DMS79 (cell line): ENCODE results near the gene NEK6.

Experiments used
- DNase-seq: peaks from one replicate; lab custom pipeline; 2025; lab: John Stamatoyannopoulos, UW

The NEK6 gene

GRCh38 chr9:124376329-124376728, 118.6 kb downstream of the NEK6 start:
- DNase-seq = no peak

DNA sequence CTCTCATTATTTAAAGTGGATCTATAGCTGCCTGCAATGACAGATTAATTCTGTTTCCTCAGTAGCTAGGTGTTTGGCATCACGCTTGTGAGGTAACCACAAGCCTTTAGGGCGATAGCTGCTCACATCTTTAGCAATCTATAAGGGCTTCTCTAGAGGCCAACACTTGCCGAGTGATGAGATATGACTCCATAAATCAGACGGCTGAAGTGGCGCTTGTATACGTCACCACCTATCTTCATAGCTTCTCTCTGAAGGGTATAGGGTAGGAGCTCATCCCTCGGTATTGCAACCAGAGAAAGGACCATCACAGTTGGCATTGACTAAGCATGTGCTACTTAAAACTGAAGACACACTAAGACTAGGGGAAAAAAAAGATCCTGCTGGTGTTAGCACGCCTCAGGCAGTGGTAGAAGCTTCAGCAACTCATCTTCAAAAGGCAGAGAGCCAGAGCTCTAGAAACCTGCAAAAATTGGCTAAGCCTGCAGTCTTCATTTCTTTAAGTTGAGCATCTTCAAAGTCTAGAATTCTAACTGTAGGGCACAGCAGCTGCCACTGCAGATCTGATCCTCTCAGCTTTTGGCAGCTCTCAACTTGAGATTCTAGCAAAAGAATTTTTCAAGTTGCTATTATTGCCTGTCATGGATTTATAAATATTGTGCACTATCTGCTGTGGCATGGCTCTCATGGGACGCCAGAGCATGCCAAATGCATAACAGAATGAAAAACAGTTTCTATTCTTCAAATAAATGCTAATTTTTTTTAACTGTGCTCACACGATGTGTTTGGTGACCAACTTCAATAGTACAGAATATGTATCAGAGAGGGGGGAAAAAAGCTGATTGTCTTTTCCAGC, 120.0 kb downstream of the NEK6 start:
- no peak for DNase-seq

DNA sequence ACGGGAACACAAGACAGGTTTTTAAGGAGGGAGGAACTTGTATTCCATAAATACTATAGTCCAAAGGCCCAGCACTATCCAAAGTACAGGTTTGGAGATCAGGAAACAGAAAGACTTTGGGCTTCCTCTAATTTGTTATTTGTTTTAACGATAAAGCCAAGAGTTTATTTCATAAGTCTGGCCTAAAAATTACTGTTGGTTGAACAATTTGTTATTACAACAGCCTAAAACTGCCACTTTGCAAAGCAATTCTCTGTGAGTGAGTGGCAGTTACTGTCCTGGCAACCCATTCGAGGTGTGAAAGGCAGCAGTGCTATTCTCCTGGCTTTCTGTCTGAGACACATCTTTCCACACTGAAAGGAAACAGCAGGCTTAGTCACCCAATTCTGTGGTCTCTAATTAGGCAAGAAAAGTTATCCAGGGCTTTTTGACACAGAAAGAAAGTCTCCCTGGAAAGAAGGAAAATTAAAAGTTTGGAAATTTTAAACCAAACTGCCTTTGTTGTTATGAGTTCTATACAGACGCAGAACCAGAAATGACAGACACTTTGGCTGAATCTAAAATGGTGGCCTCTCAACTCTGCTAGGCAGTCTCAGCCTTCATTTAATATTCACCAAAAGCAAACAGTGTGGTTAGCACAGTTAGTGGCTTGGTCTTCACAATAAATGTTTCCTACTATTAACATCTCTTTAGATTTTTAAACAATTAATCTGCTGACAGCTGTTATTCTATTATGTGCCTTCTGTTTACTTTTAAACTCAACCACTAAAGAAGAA, 123.6 kb downstream of the NEK6 start:
- no peak for DNase-seq

- DNase-seq = no peak
These were observed 126.5 kb downstream of the NEK6 start for GRCh38 chr9:124384210-124384609.

DNA sequence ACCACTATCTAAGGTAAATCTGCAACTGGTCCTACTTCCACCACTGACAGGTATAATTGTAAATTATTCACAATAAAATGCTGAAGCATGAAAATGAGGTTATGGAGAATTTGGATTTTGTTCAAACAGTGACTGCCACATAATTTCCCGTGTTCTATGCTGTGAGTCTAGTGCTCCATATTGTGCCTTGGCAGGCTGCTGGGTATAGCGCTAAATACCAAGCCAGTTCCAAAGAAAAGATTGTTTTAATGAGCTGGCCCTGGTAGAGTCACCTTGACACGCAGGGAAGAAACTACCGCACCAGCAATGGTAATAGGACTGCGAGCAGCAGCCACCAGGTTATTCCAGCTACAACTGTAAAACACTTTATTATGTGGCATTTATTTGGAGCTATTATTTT, 127.1 kb downstream of the NEK6 start:
- DNase-seq = no peak

DNA sequence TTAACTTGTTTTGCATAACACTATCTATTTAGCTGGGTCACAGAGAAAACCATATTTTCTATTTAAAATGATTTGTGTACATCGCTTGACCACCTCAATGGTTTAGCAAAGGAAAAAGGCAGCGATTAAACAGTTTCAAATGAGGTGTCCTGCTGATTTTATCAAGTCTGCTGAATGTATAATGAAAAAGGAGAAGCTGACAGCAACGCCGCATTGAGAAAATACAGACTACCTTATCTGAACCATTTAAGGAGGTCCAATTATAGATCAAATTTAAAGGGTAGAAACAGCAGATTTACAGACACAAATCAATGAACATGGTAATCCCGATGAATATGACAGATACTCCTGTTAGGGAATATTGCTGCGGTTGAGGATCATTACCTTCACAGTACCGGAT, 127.9 kb downstream of the NEK6 start:
- no peak for DNase-seq

DNA sequence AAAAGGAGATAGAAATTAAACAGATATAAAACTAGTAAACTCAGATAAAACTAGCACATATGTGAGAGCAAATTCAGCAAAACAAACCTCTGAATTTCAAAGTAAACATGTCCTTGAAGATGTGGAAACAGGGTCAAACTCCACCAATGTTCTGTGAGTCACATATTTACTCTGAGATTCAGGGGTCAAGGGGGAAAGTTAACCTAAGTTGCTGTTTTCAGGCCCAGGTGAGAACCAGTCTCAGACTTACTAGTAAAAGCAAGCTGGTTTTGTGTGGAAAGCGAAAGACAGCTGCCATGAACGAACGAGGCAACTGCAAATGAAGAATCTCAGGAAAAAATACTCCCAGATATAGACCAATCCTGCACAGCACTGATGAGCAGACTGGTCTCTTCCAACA, 128.5 kb downstream of the NEK6 start:
- DNase-seq = no peak

- no peak for DNase-seq
These were observed 130.7 kb downstream of the NEK6 start for GRCh38 chr9:124388275-124389048.

GRCh38 chr9:124389146-124389939, 131.6 kb downstream of the NEK6 start:
- peak; percentile 62 for DNase-seq

- peak; percentile 42 for DNase-seq
These were observed 133.3 kb downstream of the NEK6 start for GRCh38 chr9:124390794-124391658.

GRCh38 chr9:124392254-124392870, 134.6 kb downstream of the NEK6 start:
- DNase-seq = no peak

GRCh38 chr9:124392871-124393460, 135.2 kb downstream of the NEK6 start:
- peak; percentile 44 for DNase-seq

- no peak for DNase-seq
These were observed 136.4 kb downstream of the NEK6 start for GRCh38 chr9:124394167-124394566.

DNA sequence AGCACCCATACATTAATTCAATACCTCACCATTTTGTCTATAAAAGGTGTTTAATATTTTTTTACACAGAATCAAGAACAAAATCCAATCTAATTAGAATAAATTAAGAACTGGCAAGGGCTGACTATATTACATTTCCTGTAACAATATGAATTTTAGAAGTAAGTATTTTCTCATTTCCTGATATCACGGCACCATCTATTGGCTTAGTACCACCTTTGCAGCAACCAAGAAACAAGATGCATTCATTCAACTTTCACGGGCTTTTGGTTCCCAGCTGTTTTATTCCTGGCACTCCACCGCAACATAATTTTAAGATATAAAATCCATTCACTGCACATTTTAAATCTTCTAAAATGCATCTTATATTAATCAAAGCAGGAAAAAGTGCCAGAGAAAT, 136.8 kb downstream of the NEK6 start:
- no peak for DNase-seq

DNA sequence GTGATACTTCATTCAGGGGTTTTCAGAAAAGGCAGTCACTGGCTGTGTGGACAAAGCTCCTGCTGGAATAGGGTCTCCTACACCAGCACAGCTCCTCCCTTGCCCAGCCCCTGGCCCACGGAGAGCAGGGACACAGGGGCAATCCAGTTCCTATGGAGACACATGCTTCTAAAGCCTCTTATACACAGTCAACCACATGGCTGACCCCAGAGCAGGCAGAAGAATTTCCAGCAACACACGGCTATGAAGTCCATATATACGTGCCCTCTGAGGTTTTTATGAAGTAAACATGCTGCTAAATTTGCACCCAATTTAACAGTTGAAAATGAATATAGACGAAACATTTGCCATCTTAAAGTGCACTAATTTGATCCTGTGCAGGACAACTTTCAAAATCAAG, 138.1 kb downstream of the NEK6 start:
- DNase-seq = no peak

DNA sequence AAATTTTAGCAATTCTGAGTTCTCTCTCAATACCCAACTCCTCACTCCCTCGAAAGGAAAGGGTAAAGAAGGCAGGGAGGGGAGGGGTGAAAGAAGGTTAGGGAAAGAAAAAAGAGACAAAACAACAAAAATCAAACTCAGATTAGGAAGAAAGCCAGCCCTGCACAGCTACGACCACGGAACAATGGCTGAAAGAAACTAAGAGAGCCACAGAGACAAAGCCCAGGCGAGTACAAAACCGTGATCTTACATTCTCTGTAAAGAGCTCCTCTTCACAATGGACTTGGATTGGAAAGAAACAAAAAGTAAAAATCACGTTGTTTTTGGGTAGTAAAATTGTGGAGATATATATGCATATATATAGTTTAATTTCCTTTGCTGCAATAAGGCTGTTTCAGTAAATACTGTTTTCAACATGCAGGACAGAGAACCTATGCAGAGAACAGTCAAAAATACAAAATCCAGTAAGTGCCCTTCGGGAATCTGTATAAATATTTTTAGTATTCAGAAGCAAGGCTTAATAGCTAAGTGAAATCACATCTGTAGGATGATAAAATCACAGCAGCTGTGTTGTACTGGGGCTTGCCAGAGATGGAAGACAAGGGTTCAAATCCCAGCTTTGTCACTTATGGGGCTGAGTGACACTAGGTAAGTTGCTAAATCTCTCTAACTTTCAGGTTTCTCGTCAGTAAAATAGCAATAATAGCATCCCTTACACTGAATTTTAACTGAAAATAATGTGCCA, 140.6 kb downstream of the NEK6 start:
- no peak for DNase-seq

GRCh38 chr9:124399323-124399967, 141.7 kb downstream of the NEK6 start:
- no peak for DNase-seq
